ENCODE data around the gene TOR3A.
"Not testable (repeated sequence)": the region's sequence is repeated elsewhere in the genome, so short reads cannot be mapped to it uniquely, and the experiment has no call there.

The TOR3A gene

DNA sequence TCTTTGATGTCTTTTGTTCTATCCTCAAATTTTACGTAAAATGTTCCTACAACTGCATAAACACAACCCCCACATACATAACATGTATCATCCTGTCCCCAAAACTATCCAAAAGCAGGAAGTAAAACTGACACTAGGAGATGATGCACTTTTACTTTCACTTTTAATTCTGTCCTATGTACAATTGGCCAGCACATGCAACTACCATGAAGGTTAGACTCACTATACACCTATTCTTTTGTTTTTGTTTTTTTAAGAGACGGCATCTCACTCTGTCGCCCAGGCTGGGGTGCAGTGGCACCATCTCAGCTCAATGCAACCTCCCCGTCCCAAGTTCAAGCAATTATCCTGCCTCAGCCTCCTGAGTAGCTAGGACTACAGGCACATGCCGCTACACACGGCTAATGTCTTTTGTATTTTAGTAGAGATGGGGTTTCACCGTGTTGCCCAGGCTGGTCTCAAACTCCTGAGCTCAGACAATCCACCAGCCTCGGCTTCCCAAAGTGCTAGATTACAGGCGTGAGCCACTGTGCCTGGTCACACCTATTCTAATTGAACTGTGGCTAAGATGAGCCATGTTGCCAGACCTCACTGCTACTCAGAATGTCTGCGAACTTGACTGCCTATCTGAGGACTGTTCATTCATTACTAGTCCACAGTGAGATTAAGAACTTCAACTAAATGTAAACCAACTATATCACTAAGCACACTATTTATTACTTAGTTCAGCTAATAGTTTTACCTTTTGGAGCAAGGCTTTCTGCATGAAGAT is 48.0 kb downstream of the TOR3A start:
- TF ChIP-seq, protein P1, sequence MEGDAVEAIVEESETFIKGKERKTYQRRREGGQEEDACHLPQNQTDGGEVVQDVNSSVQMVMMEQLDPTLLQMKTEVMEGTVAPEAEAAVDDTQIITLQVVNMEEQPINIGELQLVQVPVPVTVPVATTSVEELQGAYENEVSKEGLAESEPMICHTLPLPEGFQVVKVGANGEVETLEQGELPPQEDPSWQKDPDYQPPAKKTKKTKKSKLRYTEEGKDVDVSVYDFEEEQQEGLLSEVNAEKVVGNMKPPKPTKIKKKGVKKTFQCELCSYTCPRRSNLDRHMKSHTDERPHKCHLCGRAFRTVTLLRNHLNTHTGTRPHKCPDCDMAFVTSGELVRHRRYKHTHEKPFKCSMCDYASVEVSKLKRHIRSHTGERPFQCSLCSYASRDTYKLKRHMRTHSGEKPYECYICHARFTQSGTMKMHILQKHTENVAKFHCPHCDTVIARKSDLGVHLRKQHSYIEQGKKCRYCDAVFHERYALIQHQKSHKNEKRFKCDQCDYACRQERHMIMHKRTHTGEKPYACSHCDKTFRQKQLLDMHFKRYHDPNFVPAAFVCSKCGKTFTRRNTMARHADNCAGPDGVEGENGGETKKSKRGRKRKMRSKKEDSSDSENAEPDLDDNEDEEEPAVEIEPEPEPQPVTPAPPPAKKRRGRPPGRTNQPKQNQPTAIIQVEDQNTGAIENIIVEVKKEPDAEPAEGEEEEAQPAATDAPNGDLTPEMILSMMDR (IDR thresholded peaks at IDR 0.05; ENCODE audit: borderline replicate concordance, control extremely low read depth, extremely low read depth, insufficient read depth, missing control alignments): no peak
- peak; percentile 76 for DNase-seq (ENCODE audit: low spot score)
- in situ Hi-C loops (cut with MboI; ENCODE audit: low sequenced_read_pairs, unreplicated experiment): loop anchor here (10.0 kb wide), 1 partner anchor 235 kb away; the partner anchor contains the start of gene AXDND1

DNA sequence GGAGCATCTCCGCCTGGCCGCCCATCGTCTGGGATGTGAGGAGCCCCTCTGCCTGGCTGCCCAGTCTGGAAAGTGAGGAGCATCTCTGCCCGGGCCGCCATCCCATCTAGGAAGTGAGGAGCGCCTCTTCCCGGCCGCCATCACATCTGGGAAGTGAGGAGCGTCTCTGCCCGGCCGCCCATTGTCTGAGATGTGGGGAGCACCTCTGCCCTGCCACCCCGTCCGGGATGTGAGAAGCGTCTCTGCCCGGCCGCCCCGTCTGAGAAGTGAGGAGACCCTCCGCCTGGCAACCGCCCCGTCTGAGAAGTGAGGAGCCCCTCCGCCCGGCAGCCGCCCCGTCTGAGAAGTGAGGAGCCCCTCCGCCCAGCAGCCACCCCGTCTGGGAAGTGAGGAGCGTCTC is 53.3 kb downstream of the TOR3A start:
- DNase-seq (ENCODE audit: low spot score); in situ Hi-C loops (cut with MboI; ENCODE audit: low sequenced_read_pairs, unreplicated experiment): not testable (repeated sequence)

- in situ Hi-C loops (cut with MboI; ENCODE audit: low sequenced_read_pairs, unreplicated experiment); DNase-seq (ENCODE audit: low spot score): not testable (repeated sequence)
These were observed 53.8 kb downstream of the TOR3A start for GRCh38 chr1:179135707-179136106.

GRCh38 chr1:179137617-179138255 is 55.9 kb downstream of the TOR3A start:
- in situ Hi-C loops (cut with MboI; ENCODE audit: low sequenced_read_pairs, unreplicated experiment): no loop called here
- DNase-seq (ENCODE audit: low spot score): no peak
- TF ChIP-seq, protein P1 (IDR thresholded peaks at IDR 0.05; ENCODE audit: borderline replicate concordance, control extremely low read depth, extremely low read depth, insufficient read depth, missing control alignments): no peak

DNA sequence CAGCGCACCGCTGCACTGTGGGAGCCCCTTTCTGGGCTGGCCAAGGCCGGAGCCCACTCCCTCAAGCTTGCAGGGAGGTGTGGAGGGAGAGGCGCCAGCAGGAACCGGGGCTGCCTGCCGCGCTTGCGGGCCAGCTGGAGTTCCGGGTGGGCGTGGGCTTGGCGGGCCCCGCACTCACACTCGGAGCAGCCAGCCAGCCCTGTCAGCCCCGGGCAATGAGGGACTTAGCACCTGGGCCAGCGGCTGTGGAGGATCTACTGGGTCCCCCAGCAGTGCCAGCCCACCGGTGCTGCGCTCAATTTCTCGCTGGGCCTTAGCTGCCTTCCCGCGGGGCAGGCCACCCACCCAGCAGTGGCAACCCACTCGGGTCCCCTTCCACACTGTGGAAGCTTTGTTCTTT is 56.9 kb downstream of the TOR3A start:
- DNase-seq (ENCODE audit: low spot score); in situ Hi-C loops (cut with MboI; ENCODE audit: low sequenced_read_pairs, unreplicated experiment): not testable (repeated sequence)

- peak; percentile 35 for DNase-seq (ENCODE audit: low spot score)
- in situ Hi-C loops (cut with MboI; ENCODE audit: low sequenced_read_pairs, unreplicated experiment): no loop called here
- TF ChIP-seq, protein P1 (IDR thresholded peaks at IDR 0.05; ENCODE audit: borderline replicate concordance, control extremely low read depth, extremely low read depth, insufficient read depth, missing control alignments): no peak
These were observed 59.9 kb downstream of the TOR3A start for GRCh38 chr1:179141592-179142251.

DNA sequence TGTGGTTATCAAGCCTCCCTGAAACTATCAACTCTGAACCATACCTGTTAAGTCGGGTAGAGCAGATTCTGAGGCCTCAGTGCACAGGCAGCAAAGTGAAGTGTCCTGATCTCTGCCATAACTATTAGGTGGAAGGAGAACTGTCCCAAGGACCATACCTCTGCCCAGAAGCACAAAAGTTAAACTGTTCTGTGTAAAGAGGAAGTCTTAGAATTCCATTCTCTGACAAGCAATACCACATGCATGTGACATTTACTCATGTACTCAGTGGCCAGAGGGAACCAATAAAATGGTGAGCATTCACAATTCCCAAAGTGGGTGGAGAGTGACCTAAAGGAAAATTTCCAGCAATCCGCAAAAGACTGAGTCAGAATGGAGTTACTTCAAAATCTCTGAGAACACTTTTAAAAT is 61.0 kb downstream of the TOR3A start:
- in situ Hi-C loops (cut with MboI; ENCODE audit: low sequenced_read_pairs, unreplicated experiment): no loop called here
- no peak for DNase-seq (ENCODE audit: low spot score)
- TF ChIP-seq, protein P1 (IDR thresholded peaks at IDR 0.05; ENCODE audit: borderline replicate concordance, control extremely low read depth, extremely low read depth, insufficient read depth, missing control alignments): no peak

DNA sequence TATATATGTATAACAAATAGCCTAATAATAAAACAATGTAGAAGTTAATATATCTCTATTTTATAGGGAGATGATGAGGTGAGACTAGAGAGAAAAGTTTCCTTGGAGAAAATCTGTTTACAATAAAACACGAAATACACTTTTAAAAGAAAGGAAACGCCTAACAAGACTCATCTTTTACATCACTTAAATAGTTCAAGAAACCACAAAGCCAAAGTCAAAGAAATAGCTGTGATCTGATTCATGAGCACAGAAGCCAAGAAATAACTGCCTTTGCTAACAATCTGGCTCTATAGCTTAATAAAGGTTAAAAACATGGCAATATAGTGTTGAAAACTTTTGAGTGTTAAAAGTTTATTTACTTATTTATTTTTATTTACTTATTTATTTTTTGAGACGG is 61.5 kb downstream of the TOR3A start:
- no peak for DNase-seq (ENCODE audit: low spot score)
- TF ChIP-seq, protein P1 (IDR thresholded peaks at IDR 0.05; ENCODE audit: borderline replicate concordance, control extremely low read depth, extremely low read depth, insufficient read depth, missing control alignments): no peak
- in situ Hi-C loops (cut with MboI; ENCODE audit: low sequenced_read_pairs, unreplicated experiment): no loop called here

All from GM13976 (cell line).